IMR-90 (cell line): ENCODE measurements around the gene FAAP20. TPM values are rescaled to one million over a fixed set of nuclear protein-coding genes. Genes with fewer than 3 reads are reported as not detected.

Experiments used
- ATAC-seq: fragments of 200-7000 bp; cut with Tn5 transposase; 2 replicates; pipeline ENCODE4 v1.9.1; 2020; ENCODE audit warnings: low read depth, mild to moderate bottlenecking, moderate library complexity
- BruUV-seq: library from RNA; stranded (reverse); fragments of 400-500 nt; replicated peaks from 2 replicates; lab custom pipeline; 2021; lab: Mats Ljungman, UMichigan
- CTCF ChIA-PET: fragments of 300-600 bp; formaldehyde crosslinking; extraction: SDS; loops from one replicate; lab custom pipeline; 2021; ENCODE audit warnings: antibody characterized with exemption; lab: Yijun Ruan, JAX
- POLR2A ChIA-PET: fragments of 300-600 bp; sonication (Branson Sonifier 250); formaldehyde crosslinking; loops from one replicate; lab custom pipeline; 2022; ENCODE audit warnings: antibody characterized with exemption; ENCODE audit not compliant: unreplicated experiment; lab: Charles Lee
- DNase-seq: peaks from one replicate; pipeline ENCODE4 v3.0.0; 2013
- H2AFZ ChIP-seq: replicated peaks from 2 replicates; pipeline ENCODE3; 2013; ENCODE audit warnings: low read length, mild to moderate bottlenecking; ENCODE audit not compliant: poor library complexity
- H2AK5ac ChIP-seq: 2 replicates; pipeline ENCODE4 v1.6.1; 2013; ENCODE audit warnings: low read depth, low read length, inconsistent platforms
- H2AK9ac ChIP-seq: replicated peaks from 2 replicates; pipeline ENCODE3; 2013; ENCODE audit warnings: mild to moderate bottlenecking, low read depth, low read length, moderate library complexity; ENCODE audit not compliant: poor library complexity
- H2BK120ac ChIP-seq: 2 replicates; pipeline ENCODE4 v1.6.1; 2013; ENCODE audit warnings: low read depth, low read length, inconsistent platforms
- H2BK15ac ChIP-seq: 3 replicates; pipeline ENCODE4 v1.6.1; 2013; ENCODE audit warnings: low read depth, low read length, inconsistent platforms
- H2BK20ac ChIP-seq: 2 replicates; pipeline ENCODE4 v1.6.1; 2013; ENCODE audit warnings: low read depth, mild to moderate bottlenecking, inconsistent platforms, low read length, moderate library complexity
- H2BK5ac ChIP-seq: 2 replicates; pipeline ENCODE4 v1.6.1; 2013; ENCODE audit warnings: mild to moderate bottlenecking, low read depth, low read length, inconsistent platforms; ENCODE audit not compliant: poor library complexity, severe bottlenecking
- H3K14ac ChIP-seq: replicated peaks from 2 replicates; pipeline ENCODE4 v1.6.1; 2013; ENCODE audit warnings: low read depth, low read length, inconsistent platforms
- H3K18ac ChIP-seq: 2 replicates; pipeline ENCODE4 v1.6.1; 2013; ENCODE audit warnings: low read depth, low read length, control low read depth
- H3K23ac ChIP-seq: 2 replicates; pipeline ENCODE4 v1.6.1; 2013; ENCODE audit warnings: low read depth, low read length, inconsistent platforms
- H3K27ac ChIP-seq: 2 replicates; pipeline ENCODE4 v1.5.1; 2013; ENCODE audit warnings: mild to moderate bottlenecking, control low read depth, low read length; ENCODE audit not compliant: insufficient read depth
- H3K27me3 ChIP-seq: 2 replicates; pipeline ENCODE4 v1.6.1; 2013; ENCODE audit warnings: low read length; ENCODE audit not compliant: control insufficient read depth, insufficient read depth
- H3K36me3 ChIP-seq: 2 replicates; pipeline ENCODE4 v1.6.1; 2013; ENCODE audit warnings: low read length, mixed read lengths; ENCODE audit not compliant: control insufficient read depth, insufficient read depth
- H3K4ac ChIP-seq: 2 replicates; pipeline ENCODE4 v1.6.1; 2013; ENCODE audit warnings: low read depth, low read length, inconsistent platforms
- H3K4me1 ChIP-seq: 2 replicates; pipeline ENCODE4 v1.6.1; 2013; ENCODE audit warnings: low read length, mixed read lengths; ENCODE audit not compliant: control insufficient read depth, insufficient read depth
- H3K4me2 ChIP-seq: 2 replicates; pipeline ENCODE4 v1.6.1; 2013; ENCODE audit warnings: low read depth, mild to moderate bottlenecking, control low read depth, low read length, moderate library complexity
- H3K4me3 ChIP-seq: 2 replicates; pipeline ENCODE4 v1.5.1; 2013; ENCODE audit warnings: low read depth, mild to moderate bottlenecking, control low read depth, low read length, moderate library complexity; ENCODE audit not compliant: insufficient read depth
- H3K56ac ChIP-seq: 2 replicates; pipeline ENCODE4 v1.6.1; 2013; ENCODE audit warnings: low read length, inconsistent platforms; ENCODE audit not compliant: insufficient read depth; ENCODE audit errors: extremely low read depth
- H3K79me1 ChIP-seq, 2 experiments: 2 replicates each; pipeline ENCODE4 v1.6.1; 2013; ENCODE audit warnings: low read length in 2 of 2, inconsistent platforms in 1 of 2, low read depth in 1 of 2
- H3K9ac ChIP-seq: 2 replicates; pipeline ENCODE4 v1.6.1; 2013; ENCODE audit warnings: low read depth, low read length, control low read depth
- H3K9me1 ChIP-seq: 2 replicates; pipeline ENCODE4 v1.6.1; 2013; ENCODE audit warnings: low read length, inconsistent platforms; ENCODE audit not compliant: insufficient read depth
- H3K9me3 ChIP-seq: 2 replicates; pipeline ENCODE4 v1.6.1; 2013; ENCODE audit warnings: low read length; ENCODE audit not compliant: control insufficient read depth, insufficient read depth
- H4K20me1 ChIP-seq: 2 replicates; pipeline ENCODE4 v1.6.1; 2013; ENCODE audit warnings: low read length, inconsistent platforms; ENCODE audit not compliant: insufficient read depth
- H4K5ac ChIP-seq: 2 replicates; pipeline ENCODE4 v1.6.1; 2013; ENCODE audit warnings: mild to moderate bottlenecking, low read depth, low read length, control low read depth
- H4K8ac ChIP-seq, 2 experiments: 2 replicates each; pipeline ENCODE4 v1.6.1; 2013; ENCODE audit warnings: low read depth in 2 of 2, low read length in 2 of 2, control low read depth in 1 of 2, inconsistent platforms in 1 of 2
- H4K91ac ChIP-seq: 2 replicates; pipeline ENCODE4 v1.6.1; 2013; ENCODE audit warnings: low read depth, low read length, inconsistent platforms; ENCODE audit not compliant: insufficient read depth
- BHLHE40 ChIP-seq: fragments of 150-350 bp; IDR thresholded peaks from 2 replicates; pipeline ENCODE4 v1.6.1; 2016; ENCODE audit warnings: mild to moderate bottlenecking, low read depth, low read length
- MAFK ChIP-seq: IDR thresholded peaks from 2 replicates; pipeline ENCODE4 v1.6.1; 2012; ENCODE audit warnings: low read depth, low read length, improper control_type of control experiment
- MAZ ChIP-seq: IDR thresholded peaks from 2 replicates; pipeline ENCODE4 v1.6.1; 2012; ENCODE audit warnings: low read depth, mild to moderate bottlenecking, low read length, improper control_type of control experiment, moderate library complexity, borderline replicate concordance
- MXI1 ChIP-seq: IDR thresholded peaks from 2 replicates; pipeline ENCODE4 v1.6.1; 2012; ENCODE audit warnings: low read depth, mild to moderate bottlenecking, low read length, moderate library complexity, borderline replicate concordance
- WGBS, 2 experiments: methylation state at CpG; one replicate each; pipeline versions ENCODE4 v1.1.5 to v1.1.7; 2013; ENCODE audit warnings: missing lambda C conversion rate in 2 of 2; ENCODE audit not compliant: insufficient read length in 1 of 2; ENCODE audit errors: extremely low coverage in 2 of 2; 5-methylcytosine and 5-hydroxymethylcytosine counted together
- dilution Hi-C: fragments of 300-500 bp; cut with HindIII; formaldehyde crosslinking; loops from one replicate; pipeline ENCODE4 v1.14.3; 2018; ENCODE audit warnings: low sequenced_read_pairs; ENCODE audit not compliant: unreplicated experiment
- in situ Hi-C: fragments of 300-500 bp; cut with MboI; formaldehyde crosslinking; loops from 3 replicates; pipeline ENCODE4 v1.14.3; 2019; ENCODE audit warnings: low sequenced_read_pairs, inconsistent platforms, mixed read lengths
- intact Hi-C: fragments of 100-400 bp; cut with micrococcal nuclease; formaldehyde crosslinking; loops from 2 replicates; pipeline ENCODE4 v1.10.0; 2022
- polyA plus RNA-seq, 3 experiments: library from polyadenylated mRNA; depleted of rRNA; stranded (reverse); fragments of >200 nt; gene quantifications; 2 replicates each; pipeline ENCODE4 v1.2.3, GENCODE V29; 2012; ENCODE audit warnings: low replicate concordance in 1 of 3
- total RNA-seq: library from RNA; depleted of rRNA; stranded (reverse); fragments of >200 nt; gene quantifications from 2 replicates; pipeline ENCODE4 v1.2.3, GENCODE V29; 2012

The FAAP20 gene
- total and polyA plus RNA-seq, 2 of the 4 experiments (the other 2 are of a cell fraction), result 6.5 to 31.5 TPM

GRCh38 chr1:2168535-2168934, 26.0 kb downstream of the FAAP20 start:
- H3K4me1 ChIP-seq, result peaks cover 3% of the 10 kb centered on the region
- H2AK5ac ChIP-seq, result no peak overlapping the region
- H3K4me2 ChIP-seq, result no peak overlapping the region
- no peak overlapping the region for H4K8ac ChIP-seq
- ChIA-PET CTCF (no interaction called here), POLR2A (no interaction called here)
- in situ Hi-C loops, result no loop called here
- no peak overlapping the region for H4K91ac ChIP-seq
- H3K9ac ChIP-seq, result no peak overlapping the region
- H3K27ac ChIP-seq, result no peak overlapping the region
- H3K23ac ChIP-seq, result no peak overlapping the region
- no TSS peak for BruUV-seq
- H3K4me3 ChIP-seq, result no peak overlapping the region
- TF ChIP-seq MAFK (no peak), MAZ (no peak), MXI1 (no peak), BHLHE40 (no peak)
- H3K18ac ChIP-seq, result no peak overlapping the region
- no peaks in the 10 kb centered on the region for H3K79me1 ChIP-seq
- no peak overlapping the region for H3K4ac ChIP-seq
- H4K20me1 ChIP-seq, result no peaks in the 10 kb centered on the region
- intact Hi-C loops, result no loop called here
- no peak overlapping the region for H3K56ac ChIP-seq
- H3K27me3 ChIP-seq, result peaks cover 9% of the 10 kb centered on the region; the same call in 1 of the 2 replicates
- no peak overlapping the region for H2BK15ac ChIP-seq
- H3K9me3 ChIP-seq, result peaks cover 4% of the 10 kb centered on the region; the same call in 1 of the 2 replicates
- H3K9me1 ChIP-seq, result no peaks in the 10 kb centered on the region
- H2BK120ac ChIP-seq, result no peak overlapping the region
- no peaks in the 10 kb centered on the region for H3K36me3 ChIP-seq
- WGBS, 2 experiments, result 80% methylated on average over 3 of the region's 12 CpGs; no CpG with 5 or more reads in 1 of the 2 experiments
- no peak for DNase-seq
- H4K5ac ChIP-seq, result no peak overlapping the region
- H3K14ac ChIP-seq, result no peak overlapping the region
- H2BK5ac ChIP-seq, result no peak overlapping the region
- no peak for ATAC-seq
- H2AFZ ChIP-seq, result no peak overlapping the region
- dilution Hi-C loops, result no loop called here
- H2BK20ac ChIP-seq, result no peak overlapping the region
- no peak overlapping the region for H2AK9ac ChIP-seq
